Choroid plexus epithelial cell (primary cell): ENCODE measurements around the gene HTR4.
"Not testable (repeated sequence)": the region's sequence is repeated elsewhere in the genome, so short reads cannot be mapped to it uniquely, and the experiment has no call there.

Experiments
- DNase-seq: peaks from one replicate; pipeline ENCODE4 v3.0.0-alpha.2; 2010; ENCODE audit warnings: low read depth
- H3K4me3 ChIP-seq: 2 replicates; pipeline ENCODE4 v1.5.1; 2011; ENCODE audit warnings: low read depth, mild to moderate bottlenecking, control low read depth, low read length, moderate library complexity
- TF ChIP-seq, protein P1 (sequence below): conservative IDR thresholded peaks from 2 replicates; pipeline ENCODE4 v1.5.1; 2011; ENCODE audit warnings: low read depth, mild to moderate bottlenecking, control low read depth, inconsistent platforms, low read length, moderate library complexity

The HTR4 gene

DNA sequence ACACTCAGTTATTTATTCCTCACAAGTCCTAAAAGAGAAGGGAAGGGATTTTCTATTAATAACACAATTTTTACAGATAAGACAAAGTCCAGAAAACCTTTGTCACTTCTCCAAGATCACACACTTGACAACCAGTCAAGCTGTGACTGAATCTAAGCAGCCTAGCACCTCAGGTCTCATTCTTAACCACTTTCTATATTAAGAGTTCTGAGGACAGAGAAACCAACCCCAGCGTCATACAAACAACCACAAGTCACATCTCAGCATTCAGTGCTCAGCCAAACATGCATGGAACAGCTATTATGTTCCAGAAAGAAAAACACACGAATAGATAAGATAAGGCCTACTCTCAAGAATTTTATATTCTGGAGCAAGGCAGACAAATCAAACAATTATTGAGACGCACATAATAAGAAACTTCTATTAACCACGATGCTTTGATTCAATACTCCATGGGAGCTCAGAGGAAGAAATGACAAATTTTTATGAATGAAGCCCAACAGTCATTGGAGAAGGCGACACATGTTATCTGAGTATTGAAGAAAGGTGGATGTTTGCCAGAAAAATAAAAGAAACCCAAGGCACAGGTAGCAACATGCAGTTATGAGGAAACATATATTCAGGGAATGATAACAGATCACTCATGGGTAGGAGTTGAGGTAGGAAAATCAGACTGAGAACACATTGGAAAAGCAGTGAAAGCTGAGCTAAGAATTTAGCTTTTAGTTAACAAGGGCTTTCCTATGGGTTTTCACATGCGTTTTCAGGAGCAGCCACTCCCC, 113.1 kb downstream of the HTR4 start:
- DNase-seq: no peak
- no peak overlapping the region for H3K4me3 ChIP-seq
- TF ChIP-seq, protein P1, sequence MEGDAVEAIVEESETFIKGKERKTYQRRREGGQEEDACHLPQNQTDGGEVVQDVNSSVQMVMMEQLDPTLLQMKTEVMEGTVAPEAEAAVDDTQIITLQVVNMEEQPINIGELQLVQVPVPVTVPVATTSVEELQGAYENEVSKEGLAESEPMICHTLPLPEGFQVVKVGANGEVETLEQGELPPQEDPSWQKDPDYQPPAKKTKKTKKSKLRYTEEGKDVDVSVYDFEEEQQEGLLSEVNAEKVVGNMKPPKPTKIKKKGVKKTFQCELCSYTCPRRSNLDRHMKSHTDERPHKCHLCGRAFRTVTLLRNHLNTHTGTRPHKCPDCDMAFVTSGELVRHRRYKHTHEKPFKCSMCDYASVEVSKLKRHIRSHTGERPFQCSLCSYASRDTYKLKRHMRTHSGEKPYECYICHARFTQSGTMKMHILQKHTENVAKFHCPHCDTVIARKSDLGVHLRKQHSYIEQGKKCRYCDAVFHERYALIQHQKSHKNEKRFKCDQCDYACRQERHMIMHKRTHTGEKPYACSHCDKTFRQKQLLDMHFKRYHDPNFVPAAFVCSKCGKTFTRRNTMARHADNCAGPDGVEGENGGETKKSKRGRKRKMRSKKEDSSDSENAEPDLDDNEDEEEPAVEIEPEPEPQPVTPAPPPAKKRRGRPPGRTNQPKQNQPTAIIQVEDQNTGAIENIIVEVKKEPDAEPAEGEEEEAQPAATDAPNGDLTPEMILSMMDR: no peak

DNA sequence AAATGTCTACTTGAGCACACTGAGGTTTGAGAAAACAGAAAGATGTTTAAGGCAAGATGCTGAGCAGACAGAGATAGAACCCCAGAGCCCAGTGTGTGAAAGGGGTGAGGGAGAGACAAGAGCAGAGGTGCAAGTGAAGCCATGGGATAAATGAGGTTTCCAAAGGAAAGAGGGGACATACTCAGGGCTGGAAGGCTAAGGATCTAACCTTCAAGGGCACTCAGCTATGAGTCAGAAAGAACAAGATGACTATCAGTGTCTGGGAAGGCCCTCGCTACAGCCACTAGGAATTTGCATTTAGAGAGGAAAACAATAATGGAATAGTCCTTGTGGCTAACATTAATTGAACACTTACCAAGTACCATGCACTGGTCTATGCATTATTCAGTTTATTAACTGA, 113.7 kb downstream of the HTR4 start:
- no peak for DNase-seq
- H3K4me3 ChIP-seq: no peak overlapping the region
- TF ChIP-seq, protein P1: no peak

DNA sequence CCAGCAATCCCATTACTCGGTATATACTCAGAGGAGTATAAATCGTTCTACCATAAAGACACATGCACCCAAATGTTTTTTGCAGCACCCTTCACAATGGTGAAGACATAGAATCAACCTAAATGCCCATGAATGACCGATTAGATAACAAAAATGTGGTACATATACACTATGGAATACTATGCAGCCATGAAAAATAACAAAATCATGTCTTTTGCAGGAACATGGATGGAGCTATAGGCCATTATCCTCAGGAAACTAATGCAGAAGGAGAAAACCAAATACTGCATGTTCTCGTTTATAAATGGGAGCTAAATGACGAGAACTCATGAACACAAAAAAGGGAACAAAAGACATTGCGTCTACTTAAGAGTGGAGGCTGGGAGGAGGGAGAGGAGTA, 114.5 kb downstream of the HTR4 start:
- DNase-seq: no peak
- no peak overlapping the region for H3K4me3 ChIP-seq
- TF ChIP-seq, protein P1: no peak

DNA sequence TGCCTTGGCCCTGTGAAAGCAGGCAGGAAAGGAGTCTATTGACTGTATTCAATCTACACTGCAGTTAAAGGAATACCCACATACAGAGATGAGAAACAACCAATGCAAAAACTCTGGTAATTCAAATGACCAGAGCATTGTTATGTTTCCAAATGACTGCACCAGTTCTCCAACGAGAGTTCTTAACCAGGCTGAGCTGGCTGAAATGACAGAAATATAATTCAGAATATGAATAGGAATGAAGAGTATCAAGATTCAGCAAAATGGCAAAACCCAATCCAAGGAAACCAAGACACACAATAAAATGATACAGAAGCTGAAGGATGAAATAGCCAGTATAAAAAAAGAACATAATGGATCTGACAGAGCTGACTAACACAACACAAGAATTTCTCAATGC, 119.1 kb downstream of the HTR4 start:
- H3K4me3 ChIP-seq: no peak overlapping the region
- TF ChIP-seq, protein P1: no peak
- no peak for DNase-seq

- H3K4me3 ChIP-seq: no peak overlapping the region
- TF ChIP-seq, protein P1: no peak
- no peak for DNase-seq
Observed at GRCh38 chr5:148532969-148533670, 121.2 kb downstream of the HTR4 start.

DNA sequence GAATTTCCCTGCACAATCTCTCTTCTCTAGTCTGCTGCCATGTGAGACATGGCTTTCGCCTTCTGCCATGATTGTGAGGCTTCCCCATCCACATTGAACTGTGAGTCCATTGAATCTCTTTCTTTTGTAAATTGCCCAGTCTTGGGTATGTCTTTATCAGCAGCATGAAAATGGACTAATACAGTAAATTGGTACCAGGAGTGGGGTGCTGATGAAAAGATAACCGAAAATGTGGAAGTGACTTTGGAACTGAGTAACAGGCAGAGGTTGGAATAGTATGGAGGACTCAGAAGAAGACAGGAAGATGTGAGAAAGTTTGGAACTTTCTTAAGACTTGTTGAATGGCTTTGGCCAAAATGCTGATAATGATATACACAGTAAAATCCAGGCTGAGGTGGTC, 124.9 kb downstream of the HTR4 start:
- DNase-seq: not testable (repeated sequence)

GRCh38 chr5:148524721-148525120, 129.6 kb downstream of the HTR4 start:
- H3K4me3 ChIP-seq: no peak overlapping the region

More for the DNA sequence above, 124.9 kb downstream of the HTR4 start:
- H3K4me3 ChIP-seq: not testable (repeated sequence)

More at GRCh38 chr5:148524721-148525120, 129.6 kb downstream of the HTR4 start:
- DNase-seq: no peak
- TF ChIP-seq, protein P1: no peak
